ENCODE results near the gene LYZL4. TPM values are rescaled to one million over a fixed set of nuclear protein-coding genes. Genes with fewer than 3 reads are reported as not detected.

LYZL4 gene
- total RNA-seq: not detected in 2 replicates
- not detected for polyA plus RNA-seq (2012)

DNA sequence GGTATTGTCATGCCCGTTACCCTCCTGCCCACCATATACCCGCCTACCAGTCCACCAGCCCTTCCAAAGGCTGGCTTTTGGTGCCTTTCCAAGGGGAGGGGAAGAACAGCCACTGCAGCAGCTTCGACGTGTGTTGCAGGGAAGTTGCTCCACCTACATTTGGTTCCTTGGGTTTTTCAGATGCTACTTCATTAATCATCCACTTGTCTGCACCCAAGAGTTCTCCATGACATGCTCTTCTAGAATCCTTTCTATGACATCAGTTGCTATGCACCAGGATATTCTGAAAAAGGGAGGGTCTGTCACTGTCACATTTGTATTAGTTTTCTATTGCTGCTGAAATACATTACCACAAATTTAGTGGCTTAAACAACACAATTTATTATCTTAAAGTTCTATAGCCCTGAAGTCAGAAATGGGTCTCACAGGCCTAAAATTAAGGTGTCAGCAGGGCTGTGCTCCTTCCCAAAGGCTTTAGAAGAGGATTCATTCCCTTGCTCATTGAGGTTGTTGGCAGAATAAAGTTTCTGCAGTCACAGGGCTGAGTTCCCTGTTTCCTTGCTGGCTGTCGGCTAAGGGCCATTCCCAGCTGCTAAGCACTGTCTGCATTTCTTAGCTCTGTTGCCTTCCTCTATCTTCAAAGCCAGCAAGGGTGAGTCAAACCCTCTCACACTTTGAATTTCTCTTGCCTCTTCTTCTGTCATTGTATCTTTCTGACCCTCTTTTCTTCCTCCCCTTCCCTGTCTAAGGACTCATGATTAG, at the start of gene LYZL4:
TSS of gene LYZL4 (minus strand) at position 241 of the 762 bp plus-strand sequence. CDS start 3,359 bp downstream, outside the sequence.
- DNase-seq (ENCODE audit: low read depth): no peak

DNA sequence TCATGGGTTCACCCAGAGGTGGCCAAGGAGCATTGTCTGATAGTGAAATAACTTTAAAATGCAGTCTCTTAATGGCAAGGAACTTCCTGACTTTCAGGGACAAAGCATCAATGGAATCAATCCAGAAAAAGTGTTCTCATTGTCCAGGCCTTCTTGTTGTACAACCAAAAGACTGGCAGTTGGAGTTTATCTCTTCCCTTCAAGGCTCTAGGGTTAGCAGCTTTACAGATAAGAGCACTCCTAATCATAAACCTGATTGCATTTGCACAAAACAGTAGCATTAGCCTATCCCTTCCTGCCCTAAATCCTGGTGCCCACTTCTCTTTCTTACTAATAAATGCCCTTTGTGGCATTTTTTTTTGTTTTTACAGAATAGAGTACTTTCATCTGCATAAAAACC, 48.7 kb upstream of the LYZL4 start:
- no peak for DNase-seq (ENCODE audit: low read depth)

DNA sequence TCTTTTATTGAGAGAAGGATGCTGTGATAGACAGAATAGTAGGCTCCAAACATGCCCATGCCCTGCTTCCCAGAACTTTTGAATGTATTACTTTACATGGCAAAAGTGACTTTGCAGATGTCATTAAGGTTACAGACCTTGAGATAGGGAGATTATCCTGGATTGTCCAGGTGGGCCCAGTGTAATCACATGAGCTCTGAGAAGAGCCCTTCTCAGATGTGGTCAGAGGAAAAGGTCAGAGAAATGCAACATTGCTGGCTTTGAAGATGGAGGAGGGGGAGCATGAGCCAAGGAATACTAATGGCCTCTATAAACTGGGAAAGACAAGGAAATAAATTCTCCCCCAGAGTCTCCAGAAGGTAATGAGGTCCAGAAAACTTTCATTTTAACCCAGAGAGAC, 45.8 kb upstream of the LYZL4 start:
- DNase-seq (ENCODE audit: low read depth): no peak

DNA sequence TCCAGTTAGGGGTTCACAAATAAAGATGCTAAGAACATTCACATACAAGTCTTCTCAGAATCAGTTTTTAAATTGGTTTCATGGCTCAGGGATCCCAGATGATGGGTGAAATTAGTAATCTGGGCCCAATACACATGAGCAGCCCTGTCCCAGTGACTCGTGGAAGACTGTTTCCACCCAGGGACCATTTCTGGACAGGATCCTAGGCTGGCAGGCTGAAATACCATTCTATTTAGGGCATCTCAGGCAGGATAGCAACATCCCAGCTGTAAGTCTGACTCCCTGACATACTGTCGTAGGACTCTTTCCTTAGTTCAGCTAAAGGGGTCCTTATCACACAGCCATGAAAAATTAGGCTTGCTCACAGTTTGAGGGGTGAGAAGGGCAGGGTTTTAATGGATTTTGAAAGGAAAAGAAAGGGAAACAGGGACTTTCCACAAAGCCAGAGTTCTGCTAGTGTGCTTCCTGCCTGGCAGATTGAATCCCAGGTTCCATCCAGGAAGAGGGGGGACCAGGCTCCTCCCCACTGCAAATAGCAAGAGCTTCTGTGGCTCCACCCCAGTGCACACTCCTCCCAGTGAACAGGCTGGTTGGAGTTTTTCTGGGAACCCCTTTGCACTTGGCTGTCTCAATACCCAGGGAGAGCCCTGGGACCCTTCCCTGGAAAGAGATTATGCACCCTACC, 41.3 kb upstream of the LYZL4 start:
- peak; percentile 14 for DNase-seq (ENCODE audit: low read depth)

DNA sequence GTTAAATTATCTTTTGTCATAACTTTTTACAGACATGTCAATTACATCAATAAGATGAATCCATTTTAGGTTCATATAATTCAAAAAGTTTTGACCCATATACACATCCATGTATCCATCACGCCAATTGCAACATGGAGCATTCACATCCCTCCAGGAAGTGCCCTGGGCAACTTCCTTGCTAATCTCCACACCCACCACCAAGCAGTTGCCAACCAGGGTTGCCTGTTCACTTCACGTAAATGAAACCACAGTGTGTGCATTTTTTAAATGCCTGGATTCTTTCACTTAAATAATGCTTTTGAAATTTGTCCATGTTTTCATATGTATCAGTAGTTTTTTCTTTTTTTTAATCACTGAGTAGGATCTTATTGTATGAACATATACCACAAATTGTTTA, 40.7 kb upstream of the LYZL4 start:
- no peak for DNase-seq (ENCODE audit: low read depth)

DNA sequence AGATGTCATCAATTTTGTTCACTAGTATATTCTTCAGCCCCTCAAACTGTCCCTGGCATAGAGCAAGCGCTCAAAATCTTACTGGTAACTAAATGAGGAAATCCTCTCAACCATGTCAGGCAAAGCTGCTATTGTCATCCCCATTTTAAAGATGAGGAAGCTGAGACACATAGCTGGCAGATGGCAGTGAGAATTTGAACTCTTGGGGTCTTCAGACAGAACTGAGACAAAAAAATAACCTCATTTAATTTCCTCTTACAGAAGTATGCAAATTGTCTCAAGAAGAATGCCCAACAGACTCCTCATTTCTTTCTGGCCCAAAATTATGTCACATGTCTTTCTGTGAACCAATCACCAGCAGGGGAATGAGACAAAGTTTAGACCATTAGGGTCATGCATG, 40.2 kb upstream of the LYZL4 start:
- DNase-seq (ENCODE audit: low read depth): no peak

- no peak for DNase-seq (ENCODE audit: low read depth)
These were observed 37.1 kb upstream of the LYZL4 start for GRCh38 chr3:42447481-42447880.

DNA sequence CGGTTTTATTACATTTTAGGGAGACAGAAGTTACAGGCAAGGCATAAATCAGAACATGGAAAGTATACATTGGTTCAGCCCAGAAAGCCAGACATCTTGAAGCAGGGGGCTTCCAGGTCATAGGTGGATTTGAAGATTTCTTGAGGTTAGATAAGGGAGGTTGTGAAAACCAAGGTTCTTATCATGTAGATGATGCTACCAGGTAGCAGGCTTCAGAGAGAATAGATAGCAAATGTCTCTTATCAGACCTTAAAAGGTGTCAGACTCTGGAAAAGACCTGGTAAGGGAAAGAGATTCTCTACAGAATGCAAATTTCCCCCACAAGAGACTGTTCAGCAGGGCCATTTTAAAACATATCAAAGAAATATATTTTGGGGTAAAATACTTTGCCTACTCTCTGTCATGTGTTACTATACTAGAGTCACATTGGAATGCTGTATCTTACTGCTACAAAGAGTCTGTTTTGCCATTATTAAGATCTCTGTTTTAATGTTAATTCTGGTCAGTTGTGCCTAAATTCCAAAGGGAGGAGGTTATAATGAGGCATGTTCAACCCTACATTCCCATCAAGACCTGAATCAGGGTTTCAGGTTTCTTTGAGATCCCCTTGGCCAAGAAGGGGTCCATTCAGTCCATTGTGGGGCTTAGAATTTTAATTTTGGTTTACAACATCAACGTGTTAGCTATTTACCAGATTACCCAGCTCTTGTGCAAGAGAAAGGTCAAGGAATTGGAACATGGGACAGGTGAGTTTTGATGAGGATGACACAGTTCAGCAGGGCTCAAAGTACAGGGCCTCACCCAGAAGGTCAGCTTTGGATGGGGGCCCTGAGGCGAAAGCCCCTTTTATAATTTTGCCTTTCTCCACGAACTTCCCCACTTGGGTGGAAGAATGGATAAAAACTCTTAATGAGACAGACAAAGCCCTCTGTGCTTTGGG, 36.0 kb upstream of the LYZL4 start:
- DNase-seq (ENCODE audit: low read depth): no peak

DNA sequence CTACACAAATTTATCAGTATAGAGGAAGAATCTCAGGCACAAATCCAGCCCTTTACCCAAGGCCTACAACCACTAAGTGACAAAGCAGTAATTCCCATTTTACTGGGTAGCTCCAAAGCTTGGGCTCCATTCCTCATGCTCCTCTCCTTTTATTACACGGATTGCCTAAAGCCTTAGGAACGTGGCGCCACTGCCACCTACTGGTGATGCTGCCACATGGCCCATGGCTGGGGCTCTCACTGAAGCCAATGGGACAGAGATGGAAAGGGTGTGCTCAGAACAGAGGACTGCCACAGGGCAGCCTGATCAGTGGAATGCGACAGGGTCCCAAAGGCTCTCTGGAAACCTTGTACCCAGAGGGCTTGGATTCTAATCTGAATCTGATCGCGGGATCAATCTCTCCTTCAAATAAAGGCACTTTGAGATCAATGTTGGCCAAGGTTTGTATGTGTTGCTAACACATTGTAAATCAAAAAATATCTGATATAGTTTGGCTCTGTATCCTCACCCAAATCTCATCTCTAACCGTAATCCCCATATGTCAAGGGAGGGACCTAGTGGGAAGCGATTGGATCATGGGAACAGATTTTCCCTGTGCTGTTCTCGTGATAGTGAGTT, 33.5 kb upstream of the LYZL4 start:
- DNase-seq (ENCODE audit: low read depth): peak; percentile 81

DNA sequence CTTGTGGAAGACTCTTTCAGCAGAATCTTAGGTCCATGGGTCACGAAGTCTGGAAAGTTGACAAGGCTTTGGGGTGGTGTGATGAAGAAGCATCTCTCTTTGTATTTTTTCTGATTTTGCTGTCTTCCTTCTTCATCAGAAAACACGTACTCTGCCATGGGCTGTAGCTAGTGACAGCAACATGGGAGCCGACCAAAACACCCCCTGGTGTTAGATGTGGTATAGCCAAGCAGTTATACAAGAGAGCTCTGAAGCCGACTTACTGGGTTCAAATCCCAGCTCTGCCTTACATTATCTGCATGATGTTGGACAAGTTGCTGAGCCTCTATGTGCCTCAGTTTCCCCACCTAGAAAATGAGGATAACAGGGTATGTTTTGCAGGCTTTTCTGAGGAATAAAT, 32.9 kb upstream of the LYZL4 start:
- DNase-seq (ENCODE audit: low read depth): no peak

DNA sequence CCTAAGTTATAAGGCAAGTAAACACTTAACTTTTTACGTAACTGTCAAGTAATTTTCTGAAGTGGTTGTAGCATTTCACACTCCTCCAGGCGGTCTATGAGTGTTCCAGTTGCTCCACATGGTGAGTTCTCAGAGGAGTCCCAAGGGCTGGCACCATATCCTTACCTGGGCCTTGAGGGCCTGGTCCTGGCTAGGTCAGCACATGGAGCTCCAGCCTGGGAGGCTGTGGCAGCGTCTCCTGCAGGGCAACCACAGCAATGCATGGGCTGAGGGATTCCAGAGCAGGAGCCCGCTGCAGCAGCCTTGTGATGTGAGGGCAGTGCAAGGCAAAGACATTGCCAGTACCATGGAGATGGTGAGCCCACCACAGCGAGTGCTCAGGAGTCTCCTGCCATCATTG, 32.2 kb upstream of the LYZL4 start:
- DNase-seq (ENCODE audit: low read depth): no peak

DNA sequence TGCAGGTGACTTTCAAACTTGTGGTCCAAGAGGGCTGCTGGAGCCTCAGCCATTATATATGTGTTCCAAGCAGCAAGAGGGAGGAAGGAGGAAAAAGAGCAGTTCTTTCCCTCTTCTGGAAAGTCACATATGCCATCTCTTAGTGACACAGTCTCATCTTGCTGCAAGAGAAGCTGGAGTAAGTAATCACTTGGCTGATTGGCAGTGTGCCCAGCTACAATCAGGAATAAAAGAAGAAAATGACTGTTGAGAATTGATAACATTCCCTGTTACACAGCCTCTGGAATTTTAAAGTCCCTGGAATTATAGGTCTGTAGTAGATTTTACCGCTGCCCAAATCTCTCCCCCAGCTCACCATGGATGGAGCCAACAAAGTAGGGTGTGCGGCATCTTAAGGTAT, 31.4 kb upstream of the LYZL4 start:
- DNase-seq (ENCODE audit: low read depth): no peak

DNA sequence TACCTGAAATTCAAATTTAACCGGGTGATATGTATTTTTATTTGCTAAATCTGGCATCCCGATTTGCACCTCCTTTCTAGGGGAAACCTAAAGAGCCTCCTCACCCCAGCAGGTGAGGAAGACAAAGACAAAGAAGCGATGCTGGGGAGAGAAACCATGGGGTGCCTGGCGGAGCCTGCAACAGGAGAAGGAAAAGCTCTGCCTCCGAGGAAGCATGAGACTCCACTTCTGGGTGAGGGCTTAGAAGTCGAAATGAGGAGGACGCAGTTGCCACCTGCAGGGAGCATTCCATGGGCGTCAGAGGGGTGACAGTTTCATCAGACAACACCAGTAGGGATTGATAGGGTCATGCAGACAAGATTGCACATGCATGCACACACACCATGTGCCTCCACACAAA, 30.5 kb upstream of the LYZL4 start:
- no peak for DNase-seq (ENCODE audit: low read depth)

DNA sequence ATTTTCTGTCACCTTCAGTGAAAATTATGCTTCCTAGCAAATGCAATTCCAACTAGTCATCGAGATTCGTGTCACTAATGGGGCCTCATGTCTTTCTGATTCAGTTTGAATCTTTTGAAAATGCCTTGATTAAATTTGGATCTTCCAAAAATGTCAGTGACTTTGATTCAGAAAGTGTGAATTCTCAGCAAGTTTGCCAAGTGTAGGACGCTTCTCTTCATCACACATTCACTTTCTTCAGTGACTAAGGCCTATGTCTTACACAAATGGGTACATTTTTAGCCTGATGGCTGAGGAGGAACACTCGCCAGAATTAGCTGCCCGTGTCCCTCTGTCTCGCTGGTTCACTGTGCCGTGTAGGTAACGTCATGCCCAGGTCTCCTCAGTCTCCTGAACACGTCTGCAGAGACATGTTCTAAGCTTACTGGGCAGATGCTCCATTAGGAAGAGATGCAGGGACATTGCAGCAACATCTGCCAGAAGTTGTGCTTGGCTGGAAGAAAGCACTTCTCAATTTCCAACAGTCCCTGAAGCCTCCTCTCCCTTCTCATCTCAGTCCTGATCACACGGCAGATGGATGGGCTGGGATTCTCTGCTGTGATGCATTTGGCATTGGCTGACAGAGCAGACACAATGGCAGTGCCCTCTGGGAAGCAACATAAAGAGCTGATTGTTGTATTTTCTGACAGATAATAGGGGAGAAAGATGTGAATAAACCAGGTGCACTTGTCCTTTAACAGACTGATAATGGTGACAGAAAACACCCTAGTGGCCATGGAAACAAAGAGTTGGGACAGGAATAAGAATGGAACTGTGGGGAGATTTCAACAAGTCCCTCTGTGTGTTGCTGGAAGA, 29.1 kb upstream of the LYZL4 start:
- DNase-seq (ENCODE audit: low read depth): no peak

- no peak for DNase-seq (ENCODE audit: low read depth)
These were observed 28.3 kb upstream of the LYZL4 start for GRCh38 chr3:42438758-42439157.

DNA sequence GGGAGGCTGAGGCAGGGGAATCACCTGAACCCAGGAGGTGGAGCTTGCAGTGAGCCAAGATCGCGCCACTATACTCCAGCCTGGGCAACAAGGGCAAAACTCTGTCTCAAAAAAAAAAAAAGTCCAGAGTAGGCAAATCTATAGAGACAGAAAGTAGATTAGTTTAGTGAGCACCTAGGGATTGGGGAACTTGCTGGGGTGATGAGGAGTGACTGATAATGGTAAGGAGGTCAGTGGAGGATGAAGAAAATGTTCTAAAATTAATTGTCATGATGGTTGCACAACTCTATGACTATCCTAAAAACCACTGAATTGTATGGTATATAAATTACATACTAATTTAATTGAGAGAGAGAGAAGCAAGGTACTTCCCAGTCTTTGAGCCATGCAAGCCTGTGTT, 27.8 kb upstream of the LYZL4 start:
- no peak for DNase-seq (ENCODE audit: low read depth)

- no peak for DNase-seq (ENCODE audit: low read depth)
These were observed 24.5 kb upstream of the LYZL4 start for GRCh38 chr3:42434777-42435380.

DNA sequence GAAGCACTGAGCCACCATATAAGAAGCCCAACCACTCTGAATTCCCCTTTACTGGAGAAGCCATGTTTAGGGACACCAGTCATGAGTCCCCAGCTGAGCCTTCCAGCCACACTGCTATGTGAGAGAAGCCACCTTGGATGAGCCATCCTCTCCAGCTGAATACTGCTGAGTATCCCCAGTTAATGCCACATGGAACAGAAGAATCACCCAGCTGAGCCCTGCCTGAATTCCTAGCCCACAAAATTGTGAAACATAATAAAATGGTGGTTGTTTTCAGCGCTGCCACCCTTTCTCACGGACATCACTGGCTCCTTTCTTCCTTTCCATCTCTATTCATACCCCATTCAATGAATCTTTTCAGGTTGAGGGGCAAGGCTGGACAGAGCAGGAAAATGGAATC, 22.1 kb upstream of the LYZL4 start:
- DNase-seq (ENCODE audit: low read depth): no peak

DNA sequence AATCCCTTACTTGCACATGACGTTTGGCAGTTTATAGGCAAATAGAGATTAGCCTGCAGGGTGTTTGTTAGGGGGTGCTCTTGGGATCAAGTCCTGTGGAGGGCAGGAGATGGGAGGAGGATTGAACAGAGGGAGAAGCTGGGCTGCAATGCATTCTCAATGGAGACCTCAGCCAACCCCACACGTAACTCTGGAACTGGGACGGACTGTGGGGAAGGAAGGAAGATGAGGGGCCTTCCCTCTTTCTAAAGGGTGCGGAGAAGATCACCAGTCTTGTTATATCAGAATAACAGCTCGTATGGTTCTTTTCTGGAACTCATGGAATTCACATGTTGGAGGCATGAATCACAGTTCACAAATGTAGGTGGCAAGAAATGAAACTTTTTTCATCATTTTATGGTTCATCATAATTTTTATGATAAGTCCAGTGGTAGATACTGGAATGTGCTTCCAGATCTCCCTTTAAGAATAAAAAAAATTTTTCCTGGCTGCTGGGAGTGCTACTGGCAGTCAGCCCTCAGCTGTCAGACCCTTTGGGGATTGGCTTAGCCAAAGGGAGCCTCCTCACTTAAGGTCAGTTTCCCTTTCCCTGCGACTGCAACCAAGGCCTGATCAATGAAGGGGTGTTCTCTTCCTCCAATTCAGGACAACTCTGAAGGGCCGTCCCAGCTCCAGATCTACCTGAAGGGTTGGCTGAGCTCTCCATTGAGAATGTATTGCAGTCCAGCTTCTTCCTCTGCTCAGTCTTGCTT, 20.5 kb upstream of the LYZL4 start:
- no peak for DNase-seq (ENCODE audit: low read depth)
